DND-41 (cell line): ENCODE measurements around the gene ERBB4.

Experiments
- CTCF ChIP-seq: IDR thresholded peaks from 2 replicates; pipeline ENCODE4 v1.5.1; 2012; ENCODE audit warnings: borderline replicate concordance, low read length, moderate library complexity, mild to moderate bottlenecking; ENCODE audit not compliant: poor library complexity, severe bottlenecking; ENCODE audit errors: extremely low read depth
- EZH2 ChIP-seq: IDR thresholded peaks from 3 replicates; pipeline ENCODE4 v1.6.1; 2012; ENCODE audit warnings: borderline replicate concordance, low read depth, mild to moderate bottlenecking, moderate library complexity, low read length, inconsistent platforms; ENCODE audit not compliant: severe bottlenecking

GRCh38 chr2:212195626-212196025, 343.0 kb downstream of the ERBB4 start:
- no peak for TF ChIP-seq CTCF
- no peak for TF ChIP-seq EZH2
